Effector CD4-positive, alpha-beta T cell (primary cell): Measurements from ENCODE around the gene LHCGR.
"Not testable (repeated sequence)": the region's sequence is repeated elsewhere in the genome, so short reads cannot be mapped to it uniquely, and the experiment has no call there.

ENCODE experiments used
- DNase-seq: peaks from one replicate; pipeline ENCODE4 v3.0.0-alpha.2; 2020

LHCGR gene

GRCh38 chr2:48707466-48707865 lies 48.1 kb downstream of the LHCGR start:
- no peak for DNase-seq

DNA sequence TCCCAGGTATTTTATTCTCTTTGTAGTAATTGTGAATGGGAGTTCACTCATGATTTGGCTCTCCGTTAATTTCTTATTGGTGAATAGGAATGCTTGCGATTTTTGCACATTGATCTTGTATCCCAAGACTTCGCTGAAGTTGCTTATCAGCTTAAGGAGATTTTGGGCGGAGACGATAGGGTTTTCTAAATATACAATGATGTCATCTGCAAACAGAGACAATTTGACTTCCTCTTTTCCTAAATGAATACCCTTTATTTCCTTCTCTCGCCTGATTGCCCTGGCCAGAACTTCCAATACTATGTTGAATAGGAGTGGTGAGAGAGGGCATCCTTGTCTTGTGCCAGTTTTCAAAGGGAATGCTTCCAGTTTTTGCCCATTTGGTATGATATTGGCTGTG lies 51.9 kb downstream of the LHCGR start:
- not testable (repeated sequence) for DNase-seq

GRCh38 chr2:48699348-48699930 lies 56.1 kb downstream of the LHCGR start:
- no peak for DNase-seq

GRCh38 chr2:48696881-48697280 lies 58.6 kb downstream of the LHCGR start:
- no peak for DNase-seq

DNA sequence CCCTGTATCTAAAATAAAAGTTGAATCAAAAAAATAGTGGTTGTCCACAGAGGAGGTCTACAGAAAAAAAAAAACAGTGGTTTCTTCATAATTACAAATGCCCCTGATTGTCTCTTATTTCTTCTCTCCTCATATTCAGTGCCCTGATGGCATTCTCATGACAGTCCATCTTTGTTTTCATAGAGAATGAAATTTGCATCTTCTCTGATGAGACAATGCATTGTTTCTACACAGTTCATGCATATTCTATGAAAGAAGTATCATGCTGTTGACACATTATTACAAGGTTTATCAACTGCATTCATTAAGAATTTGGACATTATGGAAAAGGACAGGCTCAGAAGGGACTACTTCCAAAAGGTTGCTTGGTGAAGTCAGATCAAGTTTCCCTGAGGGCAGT lies 59.5 kb downstream of the LHCGR start:
- no peak for DNase-seq

DNA sequence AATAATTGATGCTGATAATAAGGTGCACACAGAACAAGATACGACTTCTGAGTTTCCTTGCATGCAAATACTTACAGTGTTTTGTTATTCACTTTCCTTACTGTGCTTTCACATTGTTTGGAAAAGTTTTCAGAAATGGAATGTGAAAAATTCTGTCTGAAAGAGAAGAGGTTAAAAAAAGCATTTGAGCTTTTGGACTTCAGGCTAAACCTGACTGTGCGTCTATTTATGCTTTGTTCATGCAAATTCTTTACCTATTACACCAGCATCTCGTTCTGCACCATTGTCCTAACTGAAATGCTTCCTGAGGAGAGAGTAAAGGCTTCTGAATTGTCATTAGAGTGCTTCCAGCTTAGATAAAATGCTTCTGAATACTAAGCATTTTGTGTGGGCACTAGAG lies 61.4 kb downstream of the LHCGR start:
- DNase-seq, result no peak

- DNase-seq, result no peak
Measured at GRCh38 chr2:48693645-48694044, 61.9 kb downstream of the LHCGR start.

DNA sequence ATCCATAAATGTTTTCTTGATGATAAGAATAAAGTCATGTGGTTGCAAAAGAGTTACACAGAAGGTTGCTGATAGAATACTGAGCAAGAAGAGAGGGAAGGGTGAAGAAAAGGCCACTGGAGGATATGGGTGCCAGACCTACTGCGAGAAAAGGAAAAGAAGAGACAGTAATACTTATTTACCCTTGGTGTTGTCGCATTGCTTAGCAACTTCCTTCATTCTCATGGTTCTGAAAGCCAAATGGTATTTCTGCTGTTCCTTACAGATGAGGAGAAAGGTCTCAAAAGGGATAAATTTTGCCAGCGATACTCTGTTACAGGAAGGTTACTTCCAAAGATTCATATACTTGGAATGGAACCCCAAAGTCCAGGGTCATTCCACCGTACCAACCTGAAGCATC lies 62.5 kb downstream of the LHCGR start:
- no peak for DNase-seq

GRCh38 chr2:48691935-48692691 lies 63.4 kb downstream of the LHCGR start:
- DNase-seq, result no peak

- no peak for DNase-seq
Measured at GRCh38 chr2:48685126-48685525, 70.4 kb downstream of the LHCGR start.

GRCh38 chr2:48677450-48677849 lies 78.1 kb downstream of the LHCGR start:
- DNase-seq, result no peak

DNA sequence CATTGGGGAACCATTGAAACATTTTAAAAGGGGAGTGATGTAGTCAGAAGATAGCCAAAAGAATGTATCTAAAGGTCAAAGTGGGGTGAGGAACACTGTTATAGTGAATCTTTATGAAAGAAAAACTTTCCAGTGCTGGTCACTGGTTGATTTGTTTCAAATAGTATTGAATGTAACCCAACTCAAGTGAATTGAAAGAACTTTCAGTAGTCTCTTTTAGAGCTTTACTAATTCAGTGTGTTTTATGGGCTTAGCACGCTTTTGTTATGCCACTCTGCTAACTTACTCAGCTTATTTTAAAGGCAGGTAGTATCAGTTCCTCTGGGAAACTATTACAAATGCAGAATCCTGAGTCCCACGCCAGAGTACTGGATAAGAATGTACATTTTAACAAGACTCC lies 80.6 kb downstream of the LHCGR start:
- DNase-seq, result no peak

DNA sequence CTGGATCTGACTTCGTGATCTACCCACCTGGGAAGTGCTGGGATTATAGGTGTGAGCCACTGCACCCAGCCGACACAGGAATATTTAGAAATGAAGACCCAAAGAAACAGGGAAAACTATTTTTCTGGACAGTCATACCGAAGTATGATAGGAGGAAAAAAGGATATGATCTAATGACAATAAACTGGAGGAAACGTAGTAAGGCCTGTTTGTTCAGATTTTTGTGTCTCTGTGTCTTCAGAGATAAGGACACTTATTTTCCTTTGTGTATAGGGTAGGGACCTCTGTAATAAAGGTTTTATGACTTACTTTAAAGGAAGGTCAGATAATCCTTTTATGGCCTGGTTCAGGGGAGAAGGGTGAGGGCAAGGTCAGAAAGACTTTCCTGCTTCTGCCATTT lies 81.9 kb downstream of the LHCGR start:
- DNase-seq, result no peak

DNA sequence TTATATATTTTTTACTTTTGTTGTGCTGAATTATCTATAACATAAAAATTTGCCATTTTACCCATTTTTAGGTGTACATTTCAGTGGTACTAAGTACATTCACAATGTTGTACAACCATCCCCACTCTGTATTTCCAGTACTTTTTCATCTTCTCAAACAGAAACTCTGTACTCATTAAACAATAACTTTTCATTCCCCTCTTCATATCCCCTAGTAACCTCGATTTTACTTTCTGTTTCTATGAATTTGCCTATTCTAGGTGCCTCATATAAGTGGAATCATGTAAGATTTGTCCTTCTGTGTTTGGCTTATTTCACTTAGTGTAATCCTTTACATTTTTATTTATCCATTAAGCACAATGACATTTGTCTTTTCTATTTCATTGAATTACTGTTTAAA lies 86.5 kb downstream of the LHCGR start:
- no peak for DNase-seq

DNA sequence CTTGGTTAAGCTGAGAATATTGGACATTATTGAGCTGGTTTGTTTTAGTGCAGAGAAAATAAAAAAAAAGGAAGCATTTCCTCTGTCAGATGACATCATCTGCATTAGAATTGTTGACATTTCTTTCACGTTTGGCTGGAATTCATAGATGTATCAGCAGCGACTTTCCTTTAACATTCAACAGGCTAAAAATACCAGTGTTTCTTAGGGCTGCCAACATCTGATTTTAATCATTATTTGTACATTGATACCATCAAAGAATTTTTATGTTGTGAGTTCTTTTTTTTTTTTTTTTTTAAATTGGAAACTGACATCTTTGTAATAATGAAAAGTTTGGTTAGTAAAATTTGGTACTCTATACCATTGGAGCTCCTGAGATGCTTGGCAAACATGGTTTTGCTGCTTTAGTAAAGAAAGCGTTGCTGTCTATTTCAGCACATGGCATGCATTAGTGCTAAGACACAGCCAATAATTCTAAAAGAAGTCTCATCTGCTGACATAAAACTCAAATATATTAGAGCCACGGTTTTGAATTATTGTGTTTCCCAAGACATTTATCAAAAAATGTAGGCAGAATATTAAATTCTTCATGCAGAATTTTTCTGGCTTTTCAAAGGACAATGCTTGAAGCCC lies 104.2 kb downstream of the LHCGR start:
- no peak for DNase-seq

GRCh38 chr2:48638261-48638660 lies 117.3 kb downstream of the LHCGR start:
- DNase-seq, result no peak
